ENCODE measurements around the gene ANO2. TPM values are rescaled to one million over a fixed set of nuclear protein-coding genes. Genes with fewer than 3 reads are reported as not detected.

ANO2 gene
- total RNA-seq, 1 experiment from 2014 or later: 0.68 TPM

DNA sequence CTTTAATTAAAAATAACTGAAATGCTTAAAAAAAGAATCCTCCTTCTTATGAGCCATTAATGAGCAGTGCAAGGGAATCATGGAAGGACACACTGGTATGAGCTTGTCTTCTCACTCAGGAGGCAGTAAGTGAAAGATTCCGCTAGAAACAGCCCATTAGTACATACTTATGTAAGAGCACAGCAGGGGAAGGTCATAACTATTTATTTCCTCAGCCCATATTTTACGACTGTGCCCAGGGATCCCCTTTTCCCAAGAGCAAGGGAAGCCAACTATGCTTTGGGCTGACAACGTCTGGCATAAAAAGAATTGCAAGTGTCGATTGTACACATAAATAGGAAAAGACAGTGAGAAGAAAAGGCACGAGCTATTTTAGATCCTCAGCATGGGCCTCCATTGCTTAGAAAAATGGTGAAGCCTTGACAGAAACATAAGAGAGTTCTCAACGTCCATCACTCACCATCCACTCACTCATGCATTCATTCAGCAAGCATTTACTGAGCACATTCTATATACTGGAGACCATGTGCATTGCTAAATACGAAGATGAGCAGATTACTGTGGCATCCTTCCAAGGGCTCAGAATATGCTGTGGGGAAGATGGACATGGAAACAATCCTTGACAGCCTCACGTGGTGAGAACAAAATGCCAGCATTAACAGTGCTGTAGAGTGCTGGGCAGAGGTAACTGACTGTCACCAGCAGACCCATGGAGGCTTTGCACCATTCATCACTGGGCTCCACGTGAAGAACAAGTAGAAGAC is 360.5 kb downstream of the ANO2 start:
- Mint-ChIP-seq H3K27ac (ENCODE audit: unreplicated experiment) (peak overlapping the region; percentile 13), H3K4me1 (ENCODE audit: low read depth, unreplicated experiment) (peaks cover 22% of the 10 kb centered on the region), H3K36me3 (ENCODE audit: insufficient read depth, unreplicated experiment) (no peaks in the 10 kb centered on the region), H3K9me3 (ENCODE audit: unreplicated experiment) (peaks cover 15% of the 10 kb centered on the region), H3K27me3 (ENCODE audit: insufficient read depth, unreplicated experiment) (no peaks in the 10 kb centered on the region), H3K4me3 (ENCODE audit: unreplicated experiment) (no peak overlapping the region)
- BruUV-seq (replicated peaks): no TSS peak
- Histone ChIP-seq H3K36me3 (ENCODE audit: control insufficient read depth, insufficient read depth, low read length) (no peaks in the 10 kb centered on the region), H3K4me1 (peaks cover 16% of the 10 kb centered on the region; the same call in 1 of the 2 replicates), H3K4me3 (ENCODE audit: low read depth, low read length) (no peak overlapping the region), H3K27me3 (replicated peaks; ENCODE audit: control insufficient read depth, insufficient read depth, low read length) (no peaks in the 10 kb centered on the region), H3K9me3 (no peaks in the 10 kb centered on the region)
- DNase-seq: no peak
- intact Hi-C loops (cut with micrococcal nuclease; ENCODE audit: unreplicated experiment): no loop called here
- ChIA-PET CTCF (no interaction called here), POLR2A (no interaction called here)
- TF ChIP-seq, protein P1, sequence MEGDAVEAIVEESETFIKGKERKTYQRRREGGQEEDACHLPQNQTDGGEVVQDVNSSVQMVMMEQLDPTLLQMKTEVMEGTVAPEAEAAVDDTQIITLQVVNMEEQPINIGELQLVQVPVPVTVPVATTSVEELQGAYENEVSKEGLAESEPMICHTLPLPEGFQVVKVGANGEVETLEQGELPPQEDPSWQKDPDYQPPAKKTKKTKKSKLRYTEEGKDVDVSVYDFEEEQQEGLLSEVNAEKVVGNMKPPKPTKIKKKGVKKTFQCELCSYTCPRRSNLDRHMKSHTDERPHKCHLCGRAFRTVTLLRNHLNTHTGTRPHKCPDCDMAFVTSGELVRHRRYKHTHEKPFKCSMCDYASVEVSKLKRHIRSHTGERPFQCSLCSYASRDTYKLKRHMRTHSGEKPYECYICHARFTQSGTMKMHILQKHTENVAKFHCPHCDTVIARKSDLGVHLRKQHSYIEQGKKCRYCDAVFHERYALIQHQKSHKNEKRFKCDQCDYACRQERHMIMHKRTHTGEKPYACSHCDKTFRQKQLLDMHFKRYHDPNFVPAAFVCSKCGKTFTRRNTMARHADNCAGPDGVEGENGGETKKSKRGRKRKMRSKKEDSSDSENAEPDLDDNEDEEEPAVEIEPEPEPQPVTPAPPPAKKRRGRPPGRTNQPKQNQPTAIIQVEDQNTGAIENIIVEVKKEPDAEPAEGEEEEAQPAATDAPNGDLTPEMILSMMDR (IDR thresholded peaks at IDR 0.05; ENCODE audit: insufficient read depth in 1 of 2, low read depth in 1 of 2, low read length in 1 of 2, severe bottlenecking in 1 of 2, unreplicated experiment in 1 of 2): no peak

DNA sequence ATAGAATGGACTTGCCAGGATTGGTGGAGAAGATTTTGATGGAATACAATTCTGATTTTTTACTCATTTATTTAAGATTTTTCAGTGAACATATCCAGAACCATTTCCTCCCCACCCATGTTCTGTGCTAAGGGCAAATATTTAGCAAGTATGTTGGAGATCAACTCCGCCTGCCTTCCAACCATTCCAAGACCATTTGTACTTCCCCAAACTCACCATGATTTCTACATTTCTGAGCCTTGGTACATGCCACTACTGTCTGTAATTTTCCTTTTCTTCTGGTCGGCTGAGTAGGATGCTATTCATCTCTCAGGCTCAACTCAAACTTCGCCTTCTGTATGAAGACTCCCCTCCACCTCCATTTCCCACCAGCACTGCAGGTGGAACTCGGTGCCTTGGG is 362.5 kb downstream of the ANO2 start:
- H3K4me3 Mint-ChIP-seq (ENCODE audit: unreplicated experiment): no peak overlapping the region
- Histone ChIP-seq H3K27me3 (replicated peaks; ENCODE audit: control insufficient read depth, insufficient read depth, low read length) (no peaks in the 10 kb centered on the region), H3K4me3 (ENCODE audit: low read depth, low read length) (no peak overlapping the region), H3K4me1 (peaks cover 16% of the 10 kb centered on the region; the same call in 1 of the 2 replicates), H3K36me3 (ENCODE audit: control insufficient read depth, insufficient read depth, low read length) (no peaks in the 10 kb centered on the region), H3K9me3 (no peaks in the 10 kb centered on the region)
- CTCF ChIA-PET: no interaction called here
- intact Hi-C loops (cut with micrococcal nuclease; ENCODE audit: unreplicated experiment): no loop called here
- H3K9me3 Mint-ChIP-seq (ENCODE audit: unreplicated experiment): peaks cover 15% of the 10 kb centered on the region
- H3K27me3 Mint-ChIP-seq (ENCODE audit: insufficient read depth, unreplicated experiment): no peaks in the 10 kb centered on the region
- peaks cover 9% of the 10 kb centered on the region for H3K4me1 Mint-ChIP-seq (ENCODE audit: low read depth, unreplicated experiment)
- POLR2A ChIA-PET: no interaction called here
- no peak overlapping the region for H3K27ac Mint-ChIP-seq (ENCODE audit: unreplicated experiment)
- H3K36me3 Mint-ChIP-seq (ENCODE audit: insufficient read depth, unreplicated experiment): no peaks in the 10 kb centered on the region
- no TSS peak for BruUV-seq (replicated peaks)
- no peak for DNase-seq
- TF ChIP-seq, protein P1 (IDR thresholded peaks at IDR 0.05; ENCODE audit: insufficient read depth in 1 of 2, low read depth in 1 of 2, low read length in 1 of 2, severe bottlenecking in 1 of 2, unreplicated experiment in 1 of 2): no peak

- Mint-ChIP-seq H3K4me3 (ENCODE audit: unreplicated experiment) (no peak overlapping the region), H3K27me3 (ENCODE audit: insufficient read depth, unreplicated experiment) (no peaks in the 10 kb centered on the region), H3K4me1 (ENCODE audit: low read depth, unreplicated experiment) (peaks cover 9% of the 10 kb centered on the region), H3K27ac (ENCODE audit: unreplicated experiment) (no peak overlapping the region), H3K36me3 (ENCODE audit: insufficient read depth, unreplicated experiment) (no peaks in the 10 kb centered on the region), H3K9me3 (ENCODE audit: unreplicated experiment) (peaks cover 15% of the 10 kb centered on the region)
- intact Hi-C loops (cut with micrococcal nuclease; ENCODE audit: unreplicated experiment): no loop called here
- H3K27me3 ChIP-seq (replicated peaks; ENCODE audit: control insufficient read depth, insufficient read depth, low read length): no peaks in the 10 kb centered on the region
- H3K9me3 ChIP-seq: no peaks in the 10 kb centered on the region
- no peaks in the 10 kb centered on the region for H3K36me3 ChIP-seq (ENCODE audit: control insufficient read depth, insufficient read depth, low read length)
- POLR2A ChIA-PET: no interaction called here
- TF ChIP-seq, protein P1 (IDR thresholded peaks at IDR 0.05; ENCODE audit: insufficient read depth in 1 of 2, low read depth in 1 of 2, low read length in 1 of 2, severe bottlenecking in 1 of 2, unreplicated experiment in 1 of 2): no peak
- DNase-seq: no peak
- H3K4me3 ChIP-seq (ENCODE audit: low read depth, low read length): no peak overlapping the region
- no TSS peak for BruUV-seq (replicated peaks)
- H3K4me1 ChIP-seq: peaks cover 15% of the 10 kb centered on the region; the same call in 1 of the 2 replicates
- CTCF ChIA-PET: no interaction called here
Measured at GRCh38 chr12:5582018-5582417, 363.0 kb downstream of the ANO2 start.
